Myocyte (in vitro differentiated cells): Measurements from ENCODE around the gene UCK1. TPM values are rescaled to one million over a fixed set of nuclear protein-coding genes. Genes with fewer than 3 reads are reported as not detected.

Source experiments
- DNase-seq: peaks from one replicate; pipeline ENCODE4 v3.0.0-alpha.2; 2012; ENCODE audit warnings: low read depth
- total RNA-seq: library from RNA; depleted of rRNA; stranded (reverse); fragments of >200 nt; gene quantifications from 2 replicates; pipeline ENCODE4 v1.2.3, GENCODE V29; 2014

The UCK1 gene
- total RNA-seq, 1 donor from 2014 or later = 25.9 TPM

- peak; percentile 37 for DNase-seq
These were observed 52.6 kb downstream of the UCK1 start for GRCh38 chr9:131478421-131478868.

GRCh38 chr9:131477816-131478419 lies 53.1 kb downstream of the UCK1 start:
- DNase-seq = no peak

GRCh38 chr9:131477367-131477766 lies 53.7 kb downstream of the UCK1 start:
- no peak for DNase-seq

GRCh38 chr9:131476777-131477345 lies 54.2 kb downstream of the UCK1 start:
- no peak for DNase-seq

GRCh38 chr9:131475956-131476776 lies 54.9 kb downstream of the UCK1 start:
- no peak for DNase-seq

GRCh38 chr9:131475111-131475955 lies 55.7 kb downstream of the UCK1 start:
- DNase-seq = no peak

- no peak for DNase-seq
These were observed 56.4 kb downstream of the UCK1 start for GRCh38 chr9:131474711-131475110.

- no peak for DNase-seq
These were observed 57.2 kb downstream of the UCK1 start for GRCh38 chr9:131473891-131474290.

Other genes with a start within 250 kb of the UCK1 start
- gene PLPP7, start 241.5 kb downstream of the UCK1 start, total RNA-seq = 63.5 and 92.3 TPM in 2 replicates
- gene PRRC2B, start 137.2 kb downstream of the UCK1 start, total RNA-seq = 83.5 and 84.8 TPM in 2 replicates
- 39.0 and 47.5 TPM in 2 replicates for gene POMT1, start 28.3 kb downstream of the UCK1 start, total RNA-seq
- gene PRRT1B, start 14.3 kb upstream of the UCK1 start, total RNA-seq = not detected in 2 replicates
- 274 and 290 TPM in 2 replicates for gene RAPGEF1, start 208.8 kb upstream of the UCK1 start, total RNA-seq